Stimulated activated effector memory CD8-positive, alpha-beta T cell treated with anti-CD3 and anti-CD28 coated beads, Interleukin-12 subunit alpha, Interleukin-12 subunit beta, amount 100 ng/mL, for 72 hours (primary cell): ENCODE measurements around the gene SEL1L2.
"Not testable (repeated sequence)": the region's sequence is repeated elsewhere in the genome, so short reads cannot be mapped to it uniquely, and the experiment has no call there.

Experiments used
- ATAC-seq: fragments of 150-1000 bp; cut with Tn5 transposase; 2 replicates; pipeline ENCODE4 v1.10.0; 2021
- DNase-seq, 2 donors: peaks; one replicate each; pipeline ENCODE4 v3.0.0; 2021 to 2022; ENCODE audit warnings: low spot score in 2 of 2
- H3K27ac Mint-ChIP-seq: one replicate; pipeline ENCODE4 v1.8.0; 2022; ENCODE audit warnings: mild to moderate bottlenecking, mixed read lengths
- H3K36me3 Mint-ChIP-seq: one replicate; pipeline ENCODE4 v1.8.0; 2022; ENCODE audit warnings: mild to moderate bottlenecking, mixed read lengths
- H3K4me1 Mint-ChIP-seq: one replicate; pipeline ENCODE4 v1.8.0; 2022; ENCODE audit warnings: mixed read lengths
- H3K4me3 Mint-ChIP-seq: one replicate; pipeline ENCODE4 v1.8.0; 2022; ENCODE audit warnings: mild to moderate bottlenecking, mixed read lengths
- H3K9me3 Mint-ChIP-seq: one replicate; pipeline ENCODE4 v1.8.0; 2022; ENCODE audit warnings: mixed read lengths

SEL1L2 gene, protein sequence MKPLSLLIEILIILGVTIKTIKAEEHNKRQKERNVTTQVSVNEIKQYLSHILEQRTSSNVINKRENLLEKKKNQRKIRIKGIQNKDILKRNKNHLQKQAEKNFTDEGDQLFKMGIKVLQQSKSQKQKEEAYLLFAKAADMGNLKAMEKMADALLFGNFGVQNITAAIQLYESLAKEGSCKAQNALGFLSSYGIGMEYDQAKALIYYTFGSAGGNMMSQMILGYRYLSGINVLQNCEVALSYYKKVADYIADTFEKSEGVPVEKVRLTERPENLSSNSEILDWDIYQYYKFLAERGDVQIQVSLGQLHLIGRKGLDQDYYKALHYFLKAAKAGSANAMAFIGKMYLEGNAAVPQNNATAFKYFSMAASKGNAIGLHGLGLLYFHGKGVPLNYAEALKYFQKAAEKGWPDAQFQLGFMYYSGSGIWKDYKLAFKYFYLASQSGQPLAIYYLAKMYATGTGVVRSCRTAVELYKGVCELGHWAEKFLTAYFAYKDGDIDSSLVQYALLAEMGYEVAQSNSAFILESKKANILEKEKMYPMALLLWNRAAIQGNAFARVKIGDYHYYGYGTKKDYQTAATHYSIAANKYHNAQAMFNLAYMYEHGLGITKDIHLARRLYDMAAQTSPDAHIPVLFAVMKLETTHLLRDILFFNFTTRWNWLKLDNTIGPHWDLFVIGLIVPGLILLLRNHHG

DNA sequence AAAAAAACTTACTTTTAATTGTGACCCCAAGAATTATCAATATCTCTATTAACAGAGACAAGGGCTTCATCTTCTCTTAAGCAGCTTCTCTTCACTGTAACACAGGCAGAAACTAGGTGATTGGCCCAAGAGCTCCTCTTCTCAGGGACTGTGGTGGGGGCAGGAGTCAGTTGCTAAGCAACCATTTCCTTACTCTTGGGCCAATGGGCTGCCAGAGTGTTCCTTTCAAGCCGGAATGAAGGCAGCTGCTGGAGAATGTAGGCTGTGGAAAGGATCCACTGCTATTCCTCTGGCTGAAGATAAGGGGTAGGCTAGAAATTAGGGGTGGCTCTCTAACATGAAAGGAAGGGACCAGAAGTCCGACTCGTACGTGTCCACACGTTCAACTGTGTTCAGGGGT is at the start of gene SEL1L2:
Gene SEL1L2 (minus strand): TSS at position 150 of the 400 bp plus-strand sequence. CDS start 80 bp downstream, at position 70.
- no peak for ATAC-seq
- no peak within 1 kb of the TSS for H3K4me3 Mint-ChIP-seq
- peaks cover 8% of the 10 kb centered on the region for H3K9me3 Mint-ChIP-seq

GRCh38 chr20:14036567-14036966 is 46.2 kb upstream of the SEL1L2 start:
- DNase-seq, result no peak
- peaks cover 3% of the 10 kb centered on the region for H3K9me3 Mint-ChIP-seq
- no peak overlapping the region for H3K4me3 Mint-ChIP-seq
- H3K27ac Mint-ChIP-seq, result no peak overlapping the region
- no peaks in the 10 kb centered on the region for H3K4me1 Mint-ChIP-seq
- ATAC-seq, result no peak
- H3K36me3 Mint-ChIP-seq, result no peaks in the 10 kb centered on the region

More for the DNA sequence above, at the start of gene SEL1L2:
- no peak for DNase-seq
- H3K4me1 Mint-ChIP-seq, result no peaks in the 10 kb centered on the region
- no peaks in the 10 kb centered on the region for H3K36me3 Mint-ChIP-seq
- no peak within 1 kb of the TSS for H3K27ac Mint-ChIP-seq

- Mint-ChIP-seq H3K4me1 (no peaks in the 10 kb centered on the region), H3K36me3 (no peaks in the 10 kb centered on the region), H3K4me3 (no peak overlapping the region), H3K9me3 (peaks cover 3% of the 10 kb centered on the region), H3K27ac (no peak overlapping the region)
- DNase-seq (no peak), ATAC-seq (no peak)
These were observed 42.9 kb upstream of the SEL1L2 start for GRCh38 chr20:14033310-14033709.

- no peak for DNase-seq
- peaks cover 8% of the 10 kb centered on the region for H3K9me3 Mint-ChIP-seq
- H3K4me1 Mint-ChIP-seq, result no peaks in the 10 kb centered on the region
- H3K4me3 Mint-ChIP-seq, result no peak overlapping the region
- no peak for ATAC-seq
- H3K27ac Mint-ChIP-seq, result no peak overlapping the region
- H3K36me3 Mint-ChIP-seq, result no peaks in the 10 kb centered on the region
These were observed 40.6 kb upstream of the SEL1L2 start for GRCh38 chr20:14030991-14031390.

DNA sequence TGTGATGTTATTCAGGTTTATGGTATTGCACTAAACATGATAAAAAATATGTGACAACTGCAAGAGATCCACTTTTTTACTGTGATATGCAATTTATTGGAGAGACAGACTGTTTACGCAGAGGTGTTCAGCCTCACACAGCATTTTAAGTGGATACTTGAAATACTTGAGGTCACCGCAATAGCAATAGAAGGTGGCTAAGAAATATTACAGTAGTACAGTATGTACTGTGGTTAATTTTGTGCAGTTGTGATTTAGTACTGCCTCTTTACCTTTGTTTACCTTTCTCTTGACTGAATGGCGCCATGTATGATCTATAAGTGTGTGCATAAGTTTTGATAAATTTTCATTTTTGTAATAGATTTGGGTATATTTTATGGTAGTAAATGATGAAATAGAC is 22.3 kb upstream of the SEL1L2 start:
- Mint-ChIP-seq H3K36me3 (no peaks in the 10 kb centered on the region), H3K9me3 (peaks cover 19% of the 10 kb centered on the region)
- DNase-seq, result no peak

DNA sequence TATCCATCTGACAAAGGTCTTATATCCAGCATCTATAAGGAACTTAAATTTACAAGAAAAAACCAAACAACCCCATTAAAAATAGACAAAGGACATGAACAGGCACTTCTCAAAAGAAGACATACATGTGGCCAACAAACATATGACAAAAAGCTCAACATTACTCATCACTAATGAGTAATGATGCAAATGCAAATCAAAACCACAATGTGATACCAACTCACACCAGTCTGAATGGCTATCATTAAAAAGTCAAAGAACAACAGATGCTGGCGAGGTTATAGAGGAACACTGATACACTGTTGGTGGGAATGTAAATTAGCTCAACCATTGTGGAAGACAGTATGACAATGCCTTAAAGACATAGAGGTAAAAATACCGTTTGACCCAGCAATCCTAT is 18.8 kb upstream of the SEL1L2 start:
- no peak for DNase-seq
- ATAC-seq, result no peak
- no peaks in the 10 kb centered on the region for H3K36me3 Mint-ChIP-seq
- no peak overlapping the region for H3K4me3 Mint-ChIP-seq
- H3K27ac Mint-ChIP-seq, result no peak overlapping the region
- peaks cover 13% of the 10 kb centered on the region for H3K9me3 Mint-ChIP-seq
- no peaks in the 10 kb centered on the region for H3K4me1 Mint-ChIP-seq

More for the DNA sequence above, 22.3 kb upstream of the SEL1L2 start:
- Mint-ChIP-seq H3K27ac (no peak overlapping the region), H3K4me3 (no peak overlapping the region), H3K4me1 (no peaks in the 10 kb centered on the region)
- no peak for ATAC-seq

GRCh38 chr20:14005996-14006395 is 15.6 kb upstream of the SEL1L2 start:
- ATAC-seq (no peak), DNase-seq (no peak)
- Mint-ChIP-seq H3K27ac (no peak overlapping the region), H3K9me3 (peaks cover 15% of the 10 kb centered on the region), H3K4me3 (no peak overlapping the region), H3K36me3 (no peaks in the 10 kb centered on the region), H3K4me1 (no peaks in the 10 kb centered on the region)

DNA sequence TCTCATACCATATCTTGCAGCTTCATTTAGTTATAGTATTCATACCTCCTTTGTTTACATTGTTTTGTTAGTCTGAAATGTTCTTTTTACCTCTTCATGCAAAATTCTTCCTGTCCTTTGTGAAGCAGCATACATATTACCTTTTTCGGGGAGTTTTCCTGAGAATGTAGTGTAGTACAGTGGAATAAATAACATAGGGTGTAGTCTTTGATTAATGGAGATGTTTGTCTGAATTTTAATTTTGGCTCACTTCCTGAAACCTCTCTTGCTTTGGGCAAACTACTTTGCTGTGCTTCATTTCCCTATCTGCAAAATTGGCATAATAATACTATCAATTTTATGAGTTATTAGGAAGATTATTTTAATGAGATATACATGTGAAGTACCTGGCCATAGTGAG is 10.5 kb upstream of the SEL1L2 start:
- ATAC-seq, result no peak
- Mint-ChIP-seq H3K4me3 (no peak overlapping the region), H3K9me3 (peaks cover 2% of the 10 kb centered on the region), H3K36me3 (no peaks in the 10 kb centered on the region), H3K4me1 (no peaks in the 10 kb centered on the region), H3K27ac (no peak overlapping the region)
- no peak for DNase-seq

DNA sequence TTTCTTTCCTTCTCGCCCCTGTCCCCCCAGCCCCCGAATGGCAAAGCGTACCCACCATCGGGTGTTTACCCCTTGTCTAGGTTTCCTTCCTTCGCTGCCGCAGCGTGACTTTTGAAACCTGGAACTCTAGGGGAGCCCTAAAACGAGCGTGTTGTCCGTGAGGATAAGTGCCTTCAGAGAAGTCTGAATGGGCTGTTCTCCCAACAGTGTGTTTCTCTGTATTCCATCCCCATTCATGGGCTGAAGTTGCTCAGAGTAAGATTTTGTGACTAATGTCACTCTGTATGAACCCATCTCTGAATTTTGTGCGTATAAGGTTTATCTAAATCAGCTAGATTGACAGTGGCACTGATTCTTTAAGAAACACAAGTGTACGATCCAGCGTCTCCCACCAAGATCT is 5.9 kb upstream of the SEL1L2 start:
- ATAC-seq (no peak), DNase-seq (no peak)
- H3K9me3 Mint-ChIP-seq, result peaks cover 3% of the 10 kb centered on the region
- no peak overlapping the region for H3K27ac Mint-ChIP-seq
- H3K4me1 Mint-ChIP-seq, result no peaks in the 10 kb centered on the region
- H3K4me3 Mint-ChIP-seq, result no peak overlapping the region
- no peaks in the 10 kb centered on the region for H3K36me3 Mint-ChIP-seq

GRCh38 chr20:13995841-13996240 is 5.4 kb upstream of the SEL1L2 start:
- Mint-ChIP-seq H3K4me1 (no peaks in the 10 kb centered on the region), H3K27ac (no peak overlapping the region), H3K9me3 (peaks cover 3% of the 10 kb centered on the region), H3K4me3 (no peak overlapping the region), H3K36me3 (no peaks in the 10 kb centered on the region)
- no peak for DNase-seq
- peak; percentile 39 for ATAC-seq

DNA sequence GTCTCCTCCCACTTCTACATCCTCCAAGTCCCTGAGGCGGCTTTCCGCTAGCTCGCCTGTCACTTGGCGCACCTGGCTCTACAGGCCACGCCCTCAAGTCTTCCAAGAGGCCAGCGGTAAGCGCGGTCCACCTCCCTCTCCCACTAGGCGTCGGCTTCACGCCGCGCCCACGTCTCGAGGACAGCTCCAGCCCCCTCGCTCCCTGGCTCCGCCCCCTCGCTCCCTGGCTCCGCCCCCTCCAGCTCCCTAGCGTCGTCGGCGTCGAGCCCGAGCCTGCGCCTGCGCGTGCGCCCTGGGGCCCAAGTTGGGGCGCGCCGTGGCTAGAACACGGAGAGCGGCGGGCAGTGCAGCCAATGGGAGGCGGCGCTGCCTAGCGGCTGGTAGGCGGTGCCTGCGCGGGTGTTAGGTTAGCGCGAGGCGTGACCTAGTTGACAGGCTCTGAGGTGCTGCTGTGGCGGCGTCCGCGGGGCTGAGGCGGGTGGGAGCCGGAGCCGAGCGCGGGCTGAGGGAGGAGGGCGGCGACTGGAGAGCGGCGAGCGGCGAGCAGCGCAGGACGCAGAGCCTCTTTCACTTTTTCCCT is 4.8 kb upstream of the SEL1L2 start, which contains the start of gene MACROD2:
Gene MACROD2 (plus strand): TSS at position 431 of the 580 bp plus-strand sequence.
- Mint-ChIP-seq H3K9me3 (peaks cover 5% of the 10 kb centered on the region), H3K4me3 (no peak within 1 kb of the TSS), H3K27ac (no peak within 1 kb of the TSS), H3K36me3 (no peaks in the 10 kb centered on the region), H3K4me1 (no peaks in the 10 kb centered on the region)
- ATAC-seq, result peak; percentile 49
- no peak for DNase-seq

GRCh38 chr20:13991955-13992354 is 1.5 kb upstream of the SEL1L2 start:
- not testable (repeated sequence) for H3K9me3 Mint-ChIP-seq, DNase-seq, ATAC-seq, H3K4me1 Mint-ChIP-seq, H3K4me3 Mint-ChIP-seq, H3K36me3 Mint-ChIP-seq, H3K27ac Mint-ChIP-seq

GRCh38 chr20:13991311-13991710 is 897 bp upstream of the SEL1L2 start:
- H3K36me3 Mint-ChIP-seq, result no peaks in the 10 kb centered on the region
- no peak for DNase-seq
- no peaks in the 10 kb centered on the region for H3K4me1 Mint-ChIP-seq
- no peak overlapping the region for H3K4me3 Mint-ChIP-seq
- H3K27ac Mint-ChIP-seq, result no peak overlapping the region
- H3K9me3 Mint-ChIP-seq, result peaks cover 6% of the 10 kb centered on the region
- no peak for ATAC-seq

DNA sequence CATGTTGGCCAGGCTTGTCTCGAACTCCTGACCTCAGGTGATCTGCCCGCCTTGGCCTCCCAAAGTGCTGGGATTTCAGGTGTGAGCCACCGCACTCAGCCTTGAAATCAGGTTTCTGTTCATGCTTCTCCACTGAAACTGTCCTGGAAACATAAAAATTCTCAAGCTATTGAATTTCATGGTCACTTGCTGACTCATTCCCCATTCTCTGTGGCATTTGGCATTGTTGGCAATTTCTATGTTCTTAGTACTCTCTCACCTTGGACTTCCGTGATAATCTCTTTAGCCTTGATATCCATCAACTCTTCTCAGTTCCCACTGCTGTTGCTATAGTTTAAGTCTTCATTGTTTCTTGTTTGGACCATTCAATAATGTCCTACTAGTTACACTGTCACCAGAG is 6.2 kb downstream of the SEL1L2 start:
- no peaks in the 10 kb centered on the region for H3K36me3 Mint-ChIP-seq
- peaks cover 13% of the 10 kb centered on the region for H3K9me3 Mint-ChIP-seq
- H3K4me3 Mint-ChIP-seq, result no peak overlapping the region
- no peak overlapping the region for H3K27ac Mint-ChIP-seq
- ATAC-seq, result no peak
- no peaks in the 10 kb centered on the region for H3K4me1 Mint-ChIP-seq
- no peak for DNase-seq

GRCh38 chr20:13960525-13960924 is 29.9 kb downstream of the SEL1L2 start:
- Mint-ChIP-seq H3K27ac (no peak overlapping the region), H3K4me1 (no peaks in the 10 kb centered on the region), H3K36me3 (no peaks in the 10 kb centered on the region), H3K9me3 (peaks cover 8% of the 10 kb centered on the region), H3K4me3 (no peak overlapping the region)
- ATAC-seq, result no peak
- DNase-seq, result no peak

- Mint-ChIP-seq H3K36me3 (no peaks in the 10 kb centered on the region), H3K27ac (no peak overlapping the region), H3K9me3 (peaks cover 8% of the 10 kb centered on the region), H3K4me3 (no peak overlapping the region), H3K4me1 (no peaks in the 10 kb centered on the region)
- ATAC-seq (no peak), DNase-seq (no peak)
These were observed 30.3 kb downstream of the SEL1L2 start for GRCh38 chr20:13960119-13960518.
